Measurements from ENCODE around the gene MFSD12. TPM values are rescaled to one million over a fixed set of nuclear protein-coding genes. Genes with fewer than 3 reads are reported as not detected.
A peak's percentile ranks its signal among the peaks of the same experiment; 100 is the strongest.
"Not testable (repeated sequence)": the region's sequence is repeated elsewhere in the genome, so short reads cannot be mapped to it uniquely, and the experiment has no call there.

MFSD12 gene
- total RNA-seq, 4 donors from 2014 or later = 76.5 to 146 (median 104) TPM

DNA sequence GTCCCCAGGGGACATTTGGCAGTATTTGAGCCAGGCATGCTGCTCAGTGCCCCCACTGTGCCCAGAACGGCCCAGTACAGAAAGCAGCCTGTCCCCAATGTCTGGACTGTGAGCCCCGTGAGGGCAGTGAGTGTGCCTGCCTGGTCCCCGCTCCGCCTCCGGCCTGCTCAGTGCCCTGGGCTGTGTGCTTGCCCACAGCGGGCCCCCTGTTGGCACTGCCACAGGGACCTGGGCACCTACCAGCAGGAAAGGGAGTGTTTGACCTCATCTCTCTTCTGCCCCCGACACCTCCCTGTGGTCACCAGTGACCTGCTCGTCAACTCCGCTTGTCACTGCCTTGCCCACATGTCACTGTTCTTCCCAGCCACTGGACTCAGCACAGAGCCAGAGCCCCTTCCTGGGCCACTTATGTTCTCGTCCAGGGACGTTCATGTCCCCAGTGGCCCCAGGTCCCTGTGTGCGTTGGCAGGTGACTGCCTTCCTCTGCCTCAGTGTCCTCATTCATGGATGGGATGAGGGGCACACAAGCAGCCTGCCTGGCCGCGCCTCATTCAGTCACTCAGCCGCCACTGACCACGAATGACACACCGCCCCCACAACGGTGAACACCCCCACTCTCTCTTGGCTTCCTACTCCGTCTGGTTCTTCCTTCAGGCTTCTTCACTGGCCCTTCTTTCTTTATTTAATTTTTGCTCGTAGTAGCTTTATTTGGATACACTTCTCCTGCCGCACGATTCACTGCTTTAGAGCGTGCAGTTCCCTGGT lies 48.4 kb downstream of the MFSD12 start:
- peaks cover 0 to 35% (median 9%) of the 10 kb centered on the region in 4 donors for H3K4me1 ChIP-seq
- no peaks in the 10 kb centered on the region for H3K9me3 ChIP-seq
- no peak overlapping the region for H3K4me3 ChIP-seq
- DNase-seq = no peak
- no peak for TF ChIP-seq POLR2A (IDR thresholded peaks at IDR 0.05)
- TF ChIP-seq CTCF (IDR thresholded peaks at IDR 0.05) = no peak
- H3K27me3 ChIP-seq = no peaks in the 10 kb centered on the region
- H3K27ac ChIP-seq = no peak overlapping the region
- H3K36me3 ChIP-seq = peaks cover 0 to 23% (median 0%) of the 10 kb centered on the region in 3 donors

GRCh38 chr19:3508121-3508661 lies 49.2 kb downstream of the MFSD12 start:
- not testable (repeated sequence) for H3K27ac ChIP-seq, H3K4me3 ChIP-seq, H3K27me3 ChIP-seq, H3K9me3 ChIP-seq, DNase-seq
- H3K4me1 ChIP-seq = peaks cover 0 to 31% (median 9%) of the 10 kb centered on the region in 4 donors
- peaks cover 0 to 23% (median 0%) of the 10 kb centered on the region in 3 donors for H3K36me3 ChIP-seq

- Histone ChIP-seq H3K27me3 (no peaks in the 10 kb centered on the region), H3K27ac (peak overlapping the region in 3 of 4 donors; percentile 87 to 92 (median 89)), H3K4me3 (peak overlapping the region; percentile 88 to 100 (median 97)), H3K4me1 (peaks cover 0 to 25% (median 9%) of the 10 kb centered on the region in 4 donors), H3K9me3 (no peaks in the 10 kb centered on the region), H3K36me3 (peaks cover 0 to 18% (median 0%) of the 10 kb centered on the region in 3 donors)
- TF ChIP-seq POLR2A (IDR thresholded peaks at IDR 0.05) = no peak
- TF ChIP-seq CTCF (IDR thresholded peaks at IDR 0.05) = no peak
- peak in 1 of 3 donors; percentile 62 for DNase-seq
Measured at GRCh38 chr19:3507371-3508120, 49.8 kb downstream of the MFSD12 start.

GRCh38 chr19:3506384-3507340 lies 50.7 kb downstream of the MFSD12 start:
- TF ChIP-seq POLR2A (IDR thresholded peaks at IDR 0.05) (no peak), CTCF (IDR thresholded peaks at IDR 0.05) (no peak)
- H3K27ac ChIP-seq = peak overlapping the region; percentile 87 to 95 (median 90)
- H3K27me3 ChIP-seq = no peaks in the 10 kb centered on the region
- no peaks in the 10 kb centered on the region for H3K9me3 ChIP-seq
- H3K4me1 ChIP-seq = peaks cover 0 to 25% (median 9%) of the 10 kb centered on the region in 4 donors
- peak overlapping the region; percentile 88 to 100 (median 97) for H3K4me3 ChIP-seq
- peak in 2 of 3 donors; percentile 38 to 68 for DNase-seq
- peaks cover 0 to 17% (median 0%) of the 10 kb centered on the region in 3 donors for H3K36me3 ChIP-seq

DNA sequence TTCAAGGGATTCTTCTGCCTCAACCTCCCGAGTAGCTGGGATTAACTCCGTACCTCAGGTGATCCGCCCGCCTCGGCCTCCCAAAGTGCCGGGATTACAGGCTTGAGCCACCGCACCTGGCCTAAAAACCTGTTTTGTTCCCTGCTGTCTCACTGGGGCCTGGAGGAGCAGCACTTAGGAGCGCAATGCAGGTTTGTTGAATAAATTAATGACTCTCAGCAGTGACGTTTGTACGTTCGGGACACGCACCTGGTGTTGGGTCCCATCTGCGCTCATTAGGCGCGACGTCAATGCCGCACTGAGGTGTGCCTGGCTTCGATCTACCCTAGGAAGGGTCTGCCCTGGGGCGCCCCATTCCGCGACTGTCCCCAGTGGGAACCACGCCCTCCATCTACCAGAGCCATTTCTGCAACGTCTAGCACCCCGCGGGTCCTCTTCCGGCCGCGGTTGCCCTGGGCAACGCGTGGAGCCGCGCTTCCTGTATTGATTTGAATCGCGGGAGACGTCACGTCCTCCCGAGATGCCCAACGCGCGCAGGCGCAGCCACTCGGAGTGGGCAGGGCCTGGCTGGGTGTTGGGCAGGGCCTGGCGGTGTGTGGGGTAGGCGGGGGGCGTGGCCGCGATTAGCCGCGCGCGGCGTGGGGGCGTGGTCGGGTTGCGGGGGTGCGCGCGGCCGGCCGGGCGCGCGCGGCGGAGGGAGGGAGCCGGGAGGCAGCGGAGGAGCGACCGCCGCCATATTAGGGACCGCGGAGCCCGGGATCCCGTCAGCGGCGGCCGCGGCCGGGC lies 51.6 kb downstream of the MFSD12 start, which contains the start of gene FZR1:
TSS of gene FZR1 (plus strand) at position 714 of the 786 bp plus-strand sequence. CDS start 16,679 bp downstream, outside the sequence.
- H3K36me3 ChIP-seq = peaks cover 0 to 17% (median 0%) of the 10 kb centered on the region in 3 donors
- peak within 1 kb of the TSS; percentile 87 to 95 (median 90) for H3K27ac ChIP-seq
- DNase-seq = peak; percentile 99 to 100 (median 100)
- H3K27me3 ChIP-seq = no peaks in the 10 kb centered on the region
- no peaks in the 10 kb centered on the region for H3K9me3 ChIP-seq
- H3K4me3 ChIP-seq = peak within 1 kb of the TSS; percentile 88 to 100 (median 97)
- peak in 2 of 6 experiments; percentile 4 to 8 for TF ChIP-seq CTCF (IDR thresholded peaks at IDR 0.05)
- peak; percentile 54 to 78 for TF ChIP-seq POLR2A (IDR thresholded peaks at IDR 0.05)
- H3K4me1 ChIP-seq = peaks cover 0 to 25% (median 9%) of the 10 kb centered on the region in 4 donors
